Parathyroid adenoma (tissue), 2 donors: ENCODE measurements around the gene KCNA3.

Experiments
- H2AFZ ChIP-seq: fragments of 300-600 bp; sonication (generic); one replicate; pipeline ENCODE4 v1.7.0; 2017; ENCODE audit warnings: antibody characterized with exemption, mild to moderate bottlenecking
- H3K27ac ChIP-seq: fragments of 300-600 bp; sonication (generic); one replicate; pipeline ENCODE4 v1.7.0; 2017
- H3K27me3 ChIP-seq: fragments of 300-600 bp; sonication (generic); one replicate; pipeline ENCODE4 v1.7.0; 2017; ENCODE audit warnings: low read length; ENCODE audit not compliant: control insufficient read depth, insufficient read depth
- H3K36me3 ChIP-seq: fragments of 300-600 bp; sonication (generic); one replicate; pipeline ENCODE4 v1.7.0; 2017; ENCODE audit warnings: low read length; ENCODE audit not compliant: control insufficient read depth, insufficient read depth
- H3K4me1 ChIP-seq: fragments of 300-600 bp; sonication (generic); one replicate; pipeline ENCODE4 v1.7.0; 2017; ENCODE audit warnings: control low read depth
- H3K4me2 ChIP-seq: fragments of 300-600 bp; sonication (generic); one replicate; pipeline ENCODE4 v1.7.0; 2017; ENCODE audit warnings: low read length
- H3K4me3 ChIP-seq: fragments of 300-600 bp; sonication (generic); one replicate; pipeline ENCODE4 v1.7.0; 2017; ENCODE audit warnings: low read depth, low read length
- H3K79me2 ChIP-seq: fragments of 300-600 bp; sonication (generic); one replicate; pipeline ENCODE4 v1.7.0; 2017; ENCODE audit warnings: control low read depth
- H3K9ac ChIP-seq: fragments of 300-600 bp; sonication (generic); one replicate; pipeline ENCODE4 v1.7.0; 2017; ENCODE audit warnings: mild to moderate bottlenecking
- H3K9me3 ChIP-seq: fragments of 300-600 bp; sonication (generic); one replicate; pipeline ENCODE4 v1.7.0; 2017; ENCODE audit warnings: low read length; ENCODE audit not compliant: control insufficient read depth
- TF ChIP-seq, protein P1 (sequence below): fragments of 300-600 bp; sonication (generic); IDR thresholded peaks from one replicate; pipeline ENCODE4 v1.7.0; 2017; ENCODE audit warnings: antibody characterized with exemption, mild to moderate bottlenecking
- donor health status: primary hyperparathyroidism.

KCNA3 gene

DNA sequence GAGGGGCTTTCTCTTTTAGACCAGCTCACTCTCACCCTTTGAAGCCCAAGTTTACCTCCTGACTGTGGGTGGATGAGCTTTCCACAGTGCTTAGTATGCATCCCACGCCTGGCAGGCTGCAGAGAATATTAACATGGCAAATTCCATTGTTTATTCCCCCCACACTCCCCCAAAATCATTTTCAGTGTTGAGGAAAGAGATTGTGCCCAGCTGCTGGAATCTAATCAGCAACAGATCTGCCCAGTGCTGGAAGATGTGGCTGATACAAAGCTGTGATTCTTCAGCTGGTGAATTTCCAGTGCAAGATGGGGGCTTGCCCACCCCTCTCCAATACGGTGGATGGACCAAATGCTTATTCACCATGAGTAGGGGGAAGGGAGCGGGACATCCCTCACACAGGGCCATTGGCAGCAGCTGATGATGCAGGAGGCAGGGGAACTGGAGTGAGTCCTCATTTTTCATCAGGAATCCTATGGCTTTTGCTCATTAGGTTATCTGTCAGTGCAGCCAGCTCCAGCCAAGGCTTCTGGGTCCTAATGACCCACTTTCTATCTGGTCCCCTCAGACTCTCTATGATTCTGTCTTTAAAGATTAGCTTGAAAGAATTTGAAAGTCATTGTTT is 39.7 kb upstream of the KCNA3 start:
- TF ChIP-seq, protein P1, sequence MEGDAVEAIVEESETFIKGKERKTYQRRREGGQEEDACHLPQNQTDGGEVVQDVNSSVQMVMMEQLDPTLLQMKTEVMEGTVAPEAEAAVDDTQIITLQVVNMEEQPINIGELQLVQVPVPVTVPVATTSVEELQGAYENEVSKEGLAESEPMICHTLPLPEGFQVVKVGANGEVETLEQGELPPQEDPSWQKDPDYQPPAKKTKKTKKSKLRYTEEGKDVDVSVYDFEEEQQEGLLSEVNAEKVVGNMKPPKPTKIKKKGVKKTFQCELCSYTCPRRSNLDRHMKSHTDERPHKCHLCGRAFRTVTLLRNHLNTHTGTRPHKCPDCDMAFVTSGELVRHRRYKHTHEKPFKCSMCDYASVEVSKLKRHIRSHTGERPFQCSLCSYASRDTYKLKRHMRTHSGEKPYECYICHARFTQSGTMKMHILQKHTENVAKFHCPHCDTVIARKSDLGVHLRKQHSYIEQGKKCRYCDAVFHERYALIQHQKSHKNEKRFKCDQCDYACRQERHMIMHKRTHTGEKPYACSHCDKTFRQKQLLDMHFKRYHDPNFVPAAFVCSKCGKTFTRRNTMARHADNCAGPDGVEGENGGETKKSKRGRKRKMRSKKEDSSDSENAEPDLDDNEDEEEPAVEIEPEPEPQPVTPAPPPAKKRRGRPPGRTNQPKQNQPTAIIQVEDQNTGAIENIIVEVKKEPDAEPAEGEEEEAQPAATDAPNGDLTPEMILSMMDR: no peak
- H3K9ac ChIP-seq: no peak overlapping the region

DNA sequence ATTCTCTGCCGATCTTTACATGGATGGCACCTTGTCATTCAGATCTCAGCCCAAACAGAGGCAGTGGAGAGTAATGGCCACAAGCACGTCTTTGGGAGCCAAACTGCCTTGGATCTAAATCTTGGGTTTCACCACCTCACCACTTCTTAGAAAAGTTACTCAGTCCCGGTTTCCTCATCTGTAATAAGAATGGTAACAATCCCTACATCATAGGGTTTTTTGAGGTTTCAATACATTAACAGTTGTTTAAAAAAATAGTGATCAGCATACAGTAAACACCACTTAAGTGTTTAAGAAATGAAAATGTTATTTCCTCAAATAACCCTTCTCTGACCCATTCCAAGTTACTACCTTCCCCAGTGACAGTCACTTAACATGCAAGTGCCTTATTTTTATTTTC is 38.5 kb upstream of the KCNA3 start:
- H3K4me3 ChIP-seq: no peak overlapping the region
- no peak overlapping the region for H2AFZ ChIP-seq
- H3K27ac ChIP-seq: no peak overlapping the region
- no peaks in the 10 kb centered on the region for H3K79me2 ChIP-seq
- no peak overlapping the region for H3K9ac ChIP-seq
- no peaks in the 10 kb centered on the region for H3K4me1 ChIP-seq
- no peak overlapping the region for H3K4me2 ChIP-seq
- TF ChIP-seq, protein P1: no peak
- H3K36me3 ChIP-seq: no peaks in the 10 kb centered on the region
- H3K9me3 ChIP-seq: no peaks in the 10 kb centered on the region
- H3K27me3 ChIP-seq: no peaks in the 10 kb centered on the region

More for the DNA sequence above, 39.7 kb upstream of the KCNA3 start:
- H3K27ac ChIP-seq: no peak overlapping the region
- H3K27me3 ChIP-seq: no peaks in the 10 kb centered on the region
- H3K9me3 ChIP-seq: no peaks in the 10 kb centered on the region
- no peak overlapping the region for H3K4me2 ChIP-seq
- no peak overlapping the region for H3K4me3 ChIP-seq
- no peak overlapping the region for H2AFZ ChIP-seq
- no peaks in the 10 kb centered on the region for H3K79me2 ChIP-seq
- no peaks in the 10 kb centered on the region for H3K4me1 ChIP-seq
- no peaks in the 10 kb centered on the region for H3K36me3 ChIP-seq

DNA sequence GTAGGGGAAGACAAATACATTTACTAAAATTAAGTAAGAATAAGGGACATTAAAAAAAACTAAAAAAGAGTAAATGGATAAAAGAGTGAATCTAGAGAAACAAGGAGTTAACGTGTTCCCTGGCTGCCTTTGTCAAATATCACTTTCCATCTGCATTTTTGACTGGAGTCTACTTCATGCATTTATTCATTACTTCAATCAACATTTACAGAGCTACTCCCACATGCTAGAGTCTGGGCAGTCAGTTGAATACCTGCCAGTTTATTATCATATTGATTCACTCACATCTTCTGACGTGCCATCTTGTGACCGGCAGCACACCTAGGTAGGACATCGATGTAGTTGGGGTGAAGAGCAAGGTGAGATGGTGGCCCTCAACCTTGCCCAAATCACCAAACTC is 35.6 kb upstream of the KCNA3 start:
- Histone ChIP-seq H3K36me3 (no peaks in the 10 kb centered on the region), H3K4me1 (no peaks in the 10 kb centered on the region), H3K27me3 (no peaks in the 10 kb centered on the region), H2AFZ (no peak overlapping the region), H3K9ac (no peak overlapping the region), H3K79me2 (no peaks in the 10 kb centered on the region), H3K4me2 (no peak overlapping the region), H3K27ac (no peak overlapping the region), H3K9me3 (no peaks in the 10 kb centered on the region), H3K4me3 (no peak overlapping the region)
- TF ChIP-seq, protein P1: no peak

DNA sequence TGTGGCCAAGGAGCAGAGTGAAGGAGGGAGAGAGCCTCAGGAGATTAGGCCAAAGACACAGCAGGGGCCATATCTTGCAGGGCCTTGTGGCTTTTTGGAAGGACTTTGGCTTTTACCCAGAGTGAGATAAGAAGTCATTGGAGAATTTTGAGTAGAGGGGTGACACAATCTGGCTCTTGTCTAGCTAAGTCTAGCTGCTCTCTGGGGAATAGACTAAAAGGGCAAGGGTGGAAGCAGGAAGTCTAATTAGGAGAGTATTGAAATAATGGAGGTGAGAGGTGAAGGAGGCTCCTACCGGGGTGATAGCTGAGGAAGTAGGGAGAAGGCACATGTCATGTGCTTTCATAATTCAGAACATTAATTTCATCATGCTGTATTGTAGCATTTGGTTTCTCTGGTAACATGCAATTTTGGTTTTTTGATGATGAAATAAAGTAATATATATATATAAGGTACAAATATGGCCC is 34.3 kb upstream of the KCNA3 start:
- Histone ChIP-seq H3K27me3 (no peaks in the 10 kb centered on the region), H2AFZ (no peak overlapping the region), H3K4me1 (no peaks in the 10 kb centered on the region), H3K79me2 (no peaks in the 10 kb centered on the region), H3K36me3 (no peaks in the 10 kb centered on the region), H3K4me3 (no peak overlapping the region), H3K4me2 (no peak overlapping the region), H3K27ac (no peak overlapping the region), H3K9me3 (no peaks in the 10 kb centered on the region), H3K9ac (no peak overlapping the region)
- TF ChIP-seq, protein P1: no peak

DNA sequence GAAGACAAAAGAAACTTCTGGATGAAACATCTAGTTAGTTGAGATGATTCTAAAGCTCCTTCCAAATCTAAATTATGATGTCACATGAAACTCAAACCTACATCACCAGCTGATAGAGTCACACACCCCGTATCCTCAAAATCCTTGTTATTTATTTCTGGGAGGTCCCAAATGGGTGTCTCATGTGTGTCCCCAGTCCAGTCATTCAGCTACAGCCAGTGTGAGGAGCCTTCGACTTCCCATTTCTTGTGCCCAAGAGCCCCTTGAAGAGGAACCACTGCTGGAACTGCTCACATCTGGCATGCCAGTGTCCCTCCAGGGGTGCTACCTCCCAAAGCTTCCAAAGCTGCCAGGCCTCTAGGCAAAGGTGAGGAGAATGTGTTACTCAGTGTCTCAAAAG is 32.5 kb upstream of the KCNA3 start:
- Histone ChIP-seq H3K4me2 (no peak overlapping the region), H3K4me1 (no peaks in the 10 kb centered on the region), H3K36me3 (no peaks in the 10 kb centered on the region), H3K27ac (no peak overlapping the region), H3K27me3 (no peaks in the 10 kb centered on the region), H3K9me3 (no peaks in the 10 kb centered on the region), H2AFZ (no peak overlapping the region), H3K9ac (no peak overlapping the region), H3K4me3 (no peak overlapping the region), H3K79me2 (no peaks in the 10 kb centered on the region)
- TF ChIP-seq, protein P1: no peak
